Neural cell (in vitro differentiated cells): ENCODE results near the gene HOMER2. TPM values are rescaled to one million over a fixed set of nuclear protein-coding genes. Genes with fewer than 3 reads are reported as not detected.
"Not testable (repeated sequence)": the region's sequence is repeated elsewhere in the genome, so short reads cannot be mapped to it uniquely, and the experiment has no call there.

ENCODE experiments used
- H2AFZ ChIP-seq: fragments of 200-600, 300-800 bp; sonication (generic), shearing (Covaris generic); 2 replicates; pipeline ENCODE4 v1.6.0; 2014; ENCODE audit warnings: low read depth, mild to moderate bottlenecking, antibody characterized with exemption, low read length, moderate library complexity
- H3F3A ChIP-seq: fragments of 200-600 bp; shearing (Covaris generic); 2 replicates; pipeline ENCODE4 v1.6.1; 2016; ENCODE audit warnings: mild to moderate bottlenecking, moderate library complexity, mixed read lengths, antibody characterized with exemption, low read length; ENCODE audit not compliant: insufficient read depth, poor library complexity, severe bottlenecking
- H3K27ac ChIP-seq: fragments of 200-600, 300-800 bp; sonication (generic), shearing (Covaris generic); 2 replicates; pipeline ENCODE4 v1.5.1; 2014; ENCODE audit warnings: mild to moderate bottlenecking, low read length, moderate library complexity
- H3K27me3 ChIP-seq: fragments of 300-800, 200-600 bp; sonication (generic), shearing (Covaris generic); 2 replicates; pipeline ENCODE4 v1.6.0; 2014; ENCODE audit warnings: mild to moderate bottlenecking, low read depth, low read length, moderate library complexity; ENCODE audit not compliant: insufficient read depth
- H3K36me3 ChIP-seq: fragments of 300-800, 200-600 bp; sonication (generic), shearing (Covaris generic); 2 replicates; pipeline ENCODE4 v1.5.1; 2014; ENCODE audit warnings: mild to moderate bottlenecking, antibody characterized with exemption, low read length, moderate library complexity; ENCODE audit not compliant: insufficient read depth
- H3K4me2 ChIP-seq: fragments of 300-800, 200-600 bp; sonication (generic), shearing (Covaris generic); 2 replicates; pipeline ENCODE4 v1.6.0; 2014; ENCODE audit warnings: mild to moderate bottlenecking, low read length
- H3K4me3 ChIP-seq: fragments of 300-800, 200-600 bp; sonication (generic), shearing (Covaris generic); 2 replicates; pipeline ENCODE4 v1.5.1; 2014; ENCODE audit warnings: mild to moderate bottlenecking, low read length, moderate library complexity
- H3K79me2 ChIP-seq: fragments of 200-600 bp; shearing (Covaris generic); replicated peaks from 2 replicates; pipeline ENCODE4 v1.6.0; 2014; ENCODE audit warnings: mild to moderate bottlenecking, low read length, moderate library complexity; ENCODE audit not compliant: insufficient read depth
- H3K9ac ChIP-seq: fragments of 300-800, 200-600 bp; sonication (generic), shearing (Covaris generic); 2 replicates; pipeline ENCODE4 v1.6.1; 2016; ENCODE audit warnings: mild to moderate bottlenecking, low read length, mixed read lengths
- H3K9me2 ChIP-seq: fragments of 200-600 bp; shearing (Covaris generic); 2 replicates; pipeline ENCODE4 v1.6.1; 2016; ENCODE audit warnings: mild to moderate bottlenecking, low read length, mixed read lengths; ENCODE audit not compliant: insufficient read depth
- H3K9me3 ChIP-seq: fragments of 200-600, 300-800 bp; sonication (generic), shearing (Covaris generic); 2 replicates; pipeline ENCODE4 v1.6.1; 2016; ENCODE audit warnings: mild to moderate bottlenecking, mixed run types, low read length, moderate library complexity, mixed read lengths
- H4K20me1 ChIP-seq: fragments of 200-600 bp; shearing (Covaris generic); 2 replicates; pipeline ENCODE4 v1.6.1; 2016; ENCODE audit warnings: mild to moderate bottlenecking, mixed run types; ENCODE audit not compliant: insufficient read depth
- EP300 ChIP-seq: fragments of 450-650 bp; conservative IDR thresholded peaks from 2 replicates; pipeline ENCODE4 v1.6.1; 2014; ENCODE audit warnings: antibody characterized with exemption, mild to moderate bottlenecking, moderate library complexity; ENCODE audit not compliant: poor library complexity, severe bottlenecking
- EZH2 ChIP-seq: fragments of 200-600, 300-800 bp; shearing (Covaris generic), sonication (generic); IDR thresholded peaks from 2 replicates; pipeline ENCODE4 v1.6.1; 2014; ENCODE audit warnings: antibody characterized with exemption, low read length, borderline replicate concordance, mild to moderate bottlenecking; ENCODE audit not compliant: insufficient read depth, poor library complexity, severe bottlenecking
- MXI1 ChIP-seq: fragments of 450-650 bp; conservative IDR thresholded peaks from 2 replicates; pipeline ENCODE4 v1.6.1; 2014; ENCODE audit warnings: antibody characterized with exemption, mild to moderate bottlenecking; ENCODE audit not compliant: poor library complexity, severe bottlenecking
- POLR2AphosphoS5 ChIP-seq: IDR thresholded peaks from 2 replicates; pipeline ENCODE4 v1.6.1; 2012
- RAD21 ChIP-seq: fragments of 450-650 bp; conservative IDR thresholded peaks from 2 replicates; pipeline ENCODE4 v1.6.1; 2014; ENCODE audit warnings: antibody characterized with exemption, mild to moderate bottlenecking, moderate library complexity
- SMC3 ChIP-seq: fragments of 450-650 bp; conservative IDR thresholded peaks from 2 replicates; pipeline ENCODE4 v1.6.1; 2014; ENCODE audit warnings: antibody characterized with exemption, mild to moderate bottlenecking, moderate library complexity; ENCODE audit not compliant: poor library complexity
- TAF1 ChIP-seq: IDR thresholded peaks from 2 replicates; pipeline ENCODE4 v1.6.1; 2012; ENCODE audit warnings: low read depth
- polyA plus RNA-seq: library from polyadenylated mRNA; depleted of rRNA; stranded (reverse); fragments of >200 nt; gene quantifications from 2 replicates; pipeline ENCODE4 v1.2.3, GENCODE V29; 2014
- TF ChIP-seq, protein P1 (sequence below): fragments of 450-650 bp; IDR thresholded peaks from 2 replicates; pipeline ENCODE4 v1.5.1; 2014; ENCODE audit warnings: antibody characterized with exemption, mild to moderate bottlenecking, moderate library complexity; ENCODE audit not compliant: poor library complexity, severe bottlenecking

The HOMER2 gene
- polyA plus RNA-seq, 1 donor from 2014 or later = 21.7 TPM

DNA sequence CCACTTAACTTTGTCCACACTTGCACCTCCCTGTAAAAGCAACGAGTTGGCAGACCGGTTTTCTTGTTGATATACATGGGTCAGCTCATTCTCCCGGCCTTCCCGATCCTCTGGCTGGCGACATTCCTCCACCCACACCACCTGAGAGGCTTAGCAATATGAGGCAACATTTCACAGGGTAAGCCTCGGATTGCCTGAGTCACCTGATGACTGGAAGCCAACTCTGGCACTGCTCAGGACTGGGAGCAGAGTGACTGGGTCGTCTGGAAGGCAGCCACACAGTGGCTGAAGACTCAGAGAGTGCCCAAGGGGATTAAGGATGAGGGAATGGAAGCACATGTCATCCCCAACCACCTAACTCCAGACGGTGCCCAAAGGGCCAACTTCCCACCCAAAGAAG is 9.8 kb downstream of the HOMER2 start:
- H3K27me3 ChIP-seq = no peaks in the 10 kb centered on the region
- no peaks in the 10 kb centered on the region for H3K36me3 ChIP-seq
- no peaks in the 10 kb centered on the region for H3K9me3 ChIP-seq
- H4K20me1 ChIP-seq = no peaks in the 10 kb centered on the region
- no peaks in the 10 kb centered on the region for H3F3A ChIP-seq
- no peaks in the 10 kb centered on the region for H3K9me2 ChIP-seq
- no peaks in the 10 kb centered on the region for H3K79me2 ChIP-seq
- H3K27ac ChIP-seq = no peak overlapping the region
- H3K4me3 ChIP-seq = no peak overlapping the region
- no peak overlapping the region for H3K9ac ChIP-seq
- TF ChIP-seq, protein P1, sequence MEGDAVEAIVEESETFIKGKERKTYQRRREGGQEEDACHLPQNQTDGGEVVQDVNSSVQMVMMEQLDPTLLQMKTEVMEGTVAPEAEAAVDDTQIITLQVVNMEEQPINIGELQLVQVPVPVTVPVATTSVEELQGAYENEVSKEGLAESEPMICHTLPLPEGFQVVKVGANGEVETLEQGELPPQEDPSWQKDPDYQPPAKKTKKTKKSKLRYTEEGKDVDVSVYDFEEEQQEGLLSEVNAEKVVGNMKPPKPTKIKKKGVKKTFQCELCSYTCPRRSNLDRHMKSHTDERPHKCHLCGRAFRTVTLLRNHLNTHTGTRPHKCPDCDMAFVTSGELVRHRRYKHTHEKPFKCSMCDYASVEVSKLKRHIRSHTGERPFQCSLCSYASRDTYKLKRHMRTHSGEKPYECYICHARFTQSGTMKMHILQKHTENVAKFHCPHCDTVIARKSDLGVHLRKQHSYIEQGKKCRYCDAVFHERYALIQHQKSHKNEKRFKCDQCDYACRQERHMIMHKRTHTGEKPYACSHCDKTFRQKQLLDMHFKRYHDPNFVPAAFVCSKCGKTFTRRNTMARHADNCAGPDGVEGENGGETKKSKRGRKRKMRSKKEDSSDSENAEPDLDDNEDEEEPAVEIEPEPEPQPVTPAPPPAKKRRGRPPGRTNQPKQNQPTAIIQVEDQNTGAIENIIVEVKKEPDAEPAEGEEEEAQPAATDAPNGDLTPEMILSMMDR = no peak
- TF ChIP-seq SMC3 = no peak
- H3K4me2 ChIP-seq = no peak overlapping the region
- H2AFZ ChIP-seq = no peak overlapping the region

GRCh38 chr15:82939678-82940077 is 12.8 kb downstream of the HOMER2 start:
- not testable (repeated sequence) for H3K9me2 ChIP-seq, H3K4me3 ChIP-seq, H3K9me3 ChIP-seq, H3K9ac ChIP-seq, H3F3A ChIP-seq, H3K27me3 ChIP-seq, H3K4me2 ChIP-seq, H3K79me2 ChIP-seq, H3K27ac ChIP-seq, H4K20me1 ChIP-seq, H3K36me3 ChIP-seq, H2AFZ ChIP-seq

GRCh38 chr15:82937712-82938058 is 14.8 kb downstream of the HOMER2 start:
- Histone ChIP-seq H3K9me3 (no peaks in the 10 kb centered on the region), H3K36me3 (no peaks in the 10 kb centered on the region), H2AFZ (no peak overlapping the region), H3K9ac (no peak overlapping the region), H3K4me2 (no peak overlapping the region), H3K27me3 (no peaks in the 10 kb centered on the region), H3K79me2 (no peaks in the 10 kb centered on the region), H3K4me3 (no peak overlapping the region), H3K9me2 (no peaks in the 10 kb centered on the region), H3F3A (no peaks in the 10 kb centered on the region), H4K20me1 (no peaks in the 10 kb centered on the region), H3K27ac (no peak overlapping the region)
- TF ChIP-seq EP300 = no peak
- TF ChIP-seq, protein P1 = no peak
- no peak for TF ChIP-seq RAD21
- TF ChIP-seq POLR2AphosphoS5 = no peak

- Histone ChIP-seq H2AFZ (no peak overlapping the region), H3K4me2 (no peak overlapping the region), H3F3A (no peaks in the 10 kb centered on the region), H3K36me3 (no peaks in the 10 kb centered on the region), H4K20me1 (no peaks in the 10 kb centered on the region), H3K9ac (no peak overlapping the region), H3K27ac (no peak overlapping the region), H3K27me3 (no peaks in the 10 kb centered on the region), H3K4me3 (no peak overlapping the region), H3K9me3 (no peaks in the 10 kb centered on the region), H3K9me2 (no peaks in the 10 kb centered on the region), H3K79me2 (no peaks in the 10 kb centered on the region)
- no peak for TF ChIP-seq MXI1
- TF ChIP-seq POLR2AphosphoS5 = no peak
- TF ChIP-seq EZH2 = no peak
- no peak for TF ChIP-seq EP300
- no peak for TF ChIP-seq RAD21
- TF ChIP-seq TAF1 = no peak
- TF ChIP-seq, protein P1 = no peak
Observed at GRCh38 chr15:82936966-82937711, 15.4 kb downstream of the HOMER2 start.
